Skeletal muscle satellite cell (primary cell): Measurements from ENCODE around the gene IGFBP7.

ENCODE experiments used
- H3K27me3 ChIP-seq: 2 replicates; pipeline ENCODE4 v1.7.0; 2013; ENCODE audit warnings: low read length; ENCODE audit not compliant: control insufficient read depth, insufficient read depth
- H3K36me3 ChIP-seq: 2 replicates; pipeline ENCODE4 v1.7.0; 2013; ENCODE audit warnings: mild to moderate bottlenecking, control low read depth, low read length; ENCODE audit not compliant: insufficient read depth
- H3K4me1 ChIP-seq: 2 replicates; pipeline ENCODE4 v1.7.0; 2013; ENCODE audit warnings: low read length; ENCODE audit not compliant: control insufficient read depth, insufficient read depth
- H3K4me2 ChIP-seq: 2 replicates; pipeline ENCODE4 v1.7.0; 2013; ENCODE audit warnings: mild to moderate bottlenecking, low read length
- H3K4me3 ChIP-seq: 2 replicates; pipeline ENCODE4 v1.7.0; 2013; ENCODE audit warnings: low read length
- H3K9ac ChIP-seq: 2 replicates; pipeline ENCODE4 v1.7.0; 2013; ENCODE audit warnings: mild to moderate bottlenecking, low read depth, low read length, moderate library complexity
- H3K9me3 ChIP-seq: replicated peaks from 2 replicates; pipeline ENCODE4 v1.7.0; 2013; ENCODE audit warnings: mild to moderate bottlenecking, control low read depth, low read length

Gene IGFBP7

DNA sequence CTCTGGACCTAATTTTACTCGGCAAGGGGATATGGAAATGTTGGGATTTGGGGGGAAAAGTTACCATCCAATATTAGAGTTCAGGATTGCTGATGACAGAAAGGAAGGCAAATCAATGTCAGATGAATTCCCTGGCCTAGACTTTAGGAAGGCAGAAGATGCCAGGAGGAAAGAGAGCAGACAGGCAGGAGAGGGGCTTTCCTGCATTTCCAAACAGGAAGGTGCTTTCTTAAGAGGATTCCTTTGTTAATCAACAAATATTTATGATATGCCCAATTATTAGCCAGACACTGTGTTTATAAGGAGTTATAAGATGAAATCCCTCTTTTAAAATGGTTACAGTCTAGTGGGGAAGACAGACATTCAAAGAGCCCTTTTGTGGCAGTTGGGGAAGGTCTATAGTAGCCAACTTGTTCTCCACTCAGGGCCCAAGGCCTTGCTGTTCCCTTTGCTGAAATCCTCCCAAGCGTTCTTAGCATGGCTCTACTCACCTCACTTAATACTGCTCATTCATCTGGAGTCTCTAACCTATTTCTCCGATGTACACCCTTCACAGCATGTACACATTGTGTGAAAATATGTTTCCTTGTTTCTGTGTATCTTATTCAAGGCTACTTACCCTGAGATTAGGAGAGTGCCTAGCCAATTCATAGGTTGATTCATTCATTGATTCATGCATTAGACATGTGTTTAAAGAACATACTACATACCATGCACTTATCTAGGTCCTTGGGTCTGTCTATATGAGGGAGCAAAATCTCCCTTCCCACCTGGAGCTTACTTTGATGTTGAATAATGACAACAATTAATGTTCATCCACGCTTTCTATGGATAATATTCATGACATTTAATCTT is 5.3 kb downstream of the IGFBP7 start:
- no peak overlapping the region for H3K4me3 ChIP-seq
- peak overlapping the region; percentile 1 for H3K4me2 ChIP-seq

DNA sequence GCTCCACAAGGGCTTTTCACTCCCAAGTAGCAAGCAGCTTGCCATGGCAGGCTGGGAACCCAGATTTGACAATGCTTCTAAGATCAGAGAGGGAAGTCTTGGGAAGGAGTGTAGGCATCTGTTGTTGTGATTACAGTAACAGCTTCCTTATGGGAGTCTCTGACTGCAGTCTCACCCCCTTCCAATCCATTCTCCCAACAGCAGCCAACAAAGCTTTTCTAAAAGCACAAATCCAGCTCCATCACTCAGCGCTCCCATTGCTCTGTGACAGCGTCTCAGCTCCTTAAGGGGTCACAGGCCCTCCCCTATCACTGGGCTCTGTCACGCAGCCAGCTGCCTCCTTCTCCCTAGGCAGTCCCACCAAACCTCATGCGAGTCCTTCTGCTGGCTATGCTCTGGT is 7.1 kb downstream of the IGFBP7 start:
- Histone ChIP-seq H3K9me3 (no peaks in the 10 kb centered on the region), H3K36me3 (peaks cover 28% of the 10 kb centered on the region), H3K4me2 (peak overlapping the region; percentile 37), H3K27me3 (no peaks in the 10 kb centered on the region), H3K4me1 (peaks cover 68% of the 10 kb centered on the region), H3K4me3 (no peak overlapping the region), H3K9ac (peak overlapping the region; percentile 75)

More for the DNA sequence above, 5.3 kb downstream of the IGFBP7 start:
- peaks cover 25% of the 10 kb centered on the region for H3K36me3 ChIP-seq
- no peaks in the 10 kb centered on the region for H3K9me3 ChIP-seq
- no peak overlapping the region for H3K9ac ChIP-seq
- H3K4me1 ChIP-seq: peaks cover 58% of the 10 kb centered on the region
- no peaks in the 10 kb centered on the region for H3K27me3 ChIP-seq

DNA sequence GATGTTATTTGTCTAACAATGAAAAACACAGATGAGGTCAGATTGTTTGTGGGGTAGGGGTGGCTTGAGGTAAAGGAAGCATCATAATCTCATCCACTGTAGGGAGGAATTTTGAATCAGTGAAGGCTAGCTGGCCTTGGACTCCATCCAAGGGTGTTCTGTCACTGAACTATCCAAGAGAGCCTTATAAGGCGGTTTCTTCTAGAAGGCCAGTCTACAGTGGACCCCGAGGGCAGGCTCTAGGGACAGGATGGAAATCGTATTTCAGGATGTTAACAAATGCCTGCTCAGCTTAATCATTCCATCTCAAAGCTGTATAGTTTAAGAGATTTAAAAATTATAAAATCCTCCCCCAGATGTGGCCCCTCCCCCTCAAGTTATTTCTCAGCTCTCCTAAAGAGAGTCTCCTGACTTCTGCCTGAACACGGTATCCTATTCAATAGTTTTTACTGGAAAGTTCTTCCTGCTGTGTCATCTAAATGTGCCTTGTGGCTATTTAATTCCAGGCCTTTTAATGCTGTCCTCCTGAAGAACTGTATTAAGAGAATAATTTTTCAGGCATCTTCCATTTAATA is 8.0 kb downstream of the IGFBP7 start:
- H3K36me3 ChIP-seq: peaks cover 25% of the 10 kb centered on the region
- H3K4me3 ChIP-seq: no peak overlapping the region
- peak overlapping the region; percentile 75 for H3K9ac ChIP-seq
- no peaks in the 10 kb centered on the region for H3K9me3 ChIP-seq
- H3K27me3 ChIP-seq: no peaks in the 10 kb centered on the region
- peaks cover 68% of the 10 kb centered on the region for H3K4me1 ChIP-seq
- peak overlapping the region; percentile 53 for H3K4me2 ChIP-seq

DNA sequence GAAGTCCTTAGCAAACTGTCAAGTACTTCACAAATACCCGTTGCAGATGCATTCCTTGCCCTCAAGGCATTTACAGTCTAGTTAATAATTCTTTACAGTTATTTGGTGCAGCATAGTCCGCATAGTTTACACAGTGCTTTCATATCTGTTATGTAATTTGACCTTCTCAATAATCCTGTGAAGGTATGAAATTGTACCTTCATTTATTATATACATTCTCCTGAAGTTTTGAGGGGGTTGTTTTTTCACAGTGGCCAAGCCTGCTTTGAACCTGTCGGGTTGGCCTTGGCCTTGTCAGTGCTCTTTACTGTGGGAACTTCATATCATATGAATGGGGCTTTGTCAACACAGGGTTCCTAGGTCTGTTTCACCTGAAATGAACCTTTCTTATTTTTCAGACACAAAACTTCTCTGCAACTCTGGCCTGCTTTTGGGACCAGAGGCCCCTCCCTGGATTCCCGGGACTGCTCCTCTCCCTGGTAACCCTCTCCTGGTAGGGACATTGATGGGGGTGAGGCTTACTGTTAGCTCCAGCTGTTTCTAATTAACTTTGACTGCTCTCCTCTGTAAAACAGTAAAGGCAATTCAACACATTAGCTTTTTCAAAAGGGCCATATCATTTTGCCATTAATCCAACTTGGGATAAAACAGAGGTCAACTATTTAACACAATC is 9.1 kb downstream of the IGFBP7 start:
- H3K4me3 ChIP-seq: no peak overlapping the region
- peaks cover 27% of the 10 kb centered on the region for H3K36me3 ChIP-seq
- no peak overlapping the region for H3K4me2 ChIP-seq
- H3K9ac ChIP-seq: peak overlapping the region; percentile 67
- H3K9me3 ChIP-seq: no peaks in the 10 kb centered on the region
- H3K27me3 ChIP-seq: no peaks in the 10 kb centered on the region
- peaks cover 70% of the 10 kb centered on the region for H3K4me1 ChIP-seq

DNA sequence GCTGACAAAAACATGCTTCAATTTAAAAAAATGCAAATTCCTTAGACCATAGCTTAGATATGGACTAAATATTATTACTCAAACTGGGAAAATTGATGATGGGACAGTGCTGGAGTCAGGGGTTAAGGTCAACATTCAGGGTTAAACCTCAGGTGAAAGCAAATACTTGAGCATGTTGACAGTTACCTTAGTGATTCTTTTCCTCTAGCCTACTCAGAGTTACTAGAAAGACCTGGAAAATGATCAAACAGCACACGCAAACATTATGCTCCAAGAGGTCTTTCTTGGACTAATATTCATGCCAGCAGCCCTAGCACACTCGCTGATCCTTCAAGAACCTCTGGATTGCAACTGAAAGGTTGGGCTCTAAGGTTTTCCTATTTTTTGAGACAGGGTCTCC is 10.8 kb downstream of the IGFBP7 start:
- Histone ChIP-seq H3K9me3 (no peaks in the 10 kb centered on the region), H3K4me2 (peak overlapping the region; percentile 20), H3K27me3 (no peaks in the 10 kb centered on the region), H3K4me3 (no peak overlapping the region), H3K4me1 (peaks cover 75% of the 10 kb centered on the region), H3K36me3 (peaks cover 24% of the 10 kb centered on the region), H3K9ac (peak overlapping the region; percentile 55)

DNA sequence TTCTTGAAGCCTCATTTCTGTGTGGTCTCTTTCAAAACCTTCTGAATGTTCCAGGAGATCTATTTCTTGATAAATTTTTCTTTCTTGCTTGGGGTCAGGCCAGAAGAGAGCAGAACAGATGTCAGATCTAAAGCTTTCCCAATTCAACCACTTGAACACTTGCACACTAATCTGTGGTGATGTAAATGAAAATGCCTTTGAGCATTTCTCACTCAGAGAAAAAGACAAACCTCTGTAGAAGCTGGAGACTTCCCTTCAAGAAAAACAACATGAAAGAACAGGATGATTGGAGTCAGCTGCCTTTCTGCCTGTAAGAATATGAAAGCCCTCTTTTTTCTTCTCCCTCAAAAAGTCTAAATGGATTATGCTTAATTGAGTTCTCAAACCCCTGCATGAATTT is 11.2 kb downstream of the IGFBP7 start:
- H3K4me2 ChIP-seq: peak overlapping the region; percentile 20
- H3K9ac ChIP-seq: peak overlapping the region; percentile 55
- H3K36me3 ChIP-seq: peaks cover 24% of the 10 kb centered on the region
- no peaks in the 10 kb centered on the region for H3K27me3 ChIP-seq
- H3K9me3 ChIP-seq: no peaks in the 10 kb centered on the region
- no peak overlapping the region for H3K4me3 ChIP-seq
- H3K4me1 ChIP-seq: peaks cover 77% of the 10 kb centered on the region

DNA sequence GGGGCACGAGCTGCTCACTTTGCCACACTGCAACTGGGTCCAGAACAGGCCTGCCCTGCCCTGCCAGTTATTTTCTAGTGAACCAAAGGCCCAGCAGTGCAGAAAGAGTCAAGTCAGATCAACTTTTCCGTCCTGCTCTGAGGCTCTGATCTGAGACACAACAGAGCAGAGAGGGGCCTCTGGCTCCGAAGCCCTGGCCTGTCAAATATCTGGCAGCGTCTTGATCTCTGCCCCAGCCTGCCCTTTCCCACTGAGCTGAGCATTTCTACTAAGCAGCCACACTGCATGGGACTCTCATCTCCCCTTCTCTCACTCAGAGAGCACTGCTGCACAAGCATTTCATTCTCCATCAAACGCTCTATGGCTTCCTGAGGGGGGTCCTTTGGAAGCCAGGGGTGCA is 11.8 kb downstream of the IGFBP7 start:
- H3K4me1 ChIP-seq: peaks cover 79% of the 10 kb centered on the region
- H3K9me3 ChIP-seq: no peaks in the 10 kb centered on the region
- H3K27me3 ChIP-seq: no peaks in the 10 kb centered on the region
- peaks cover 24% of the 10 kb centered on the region for H3K36me3 ChIP-seq
- H3K9ac ChIP-seq: peak overlapping the region; percentile 55
- H3K4me2 ChIP-seq: no peak overlapping the region
- no peak overlapping the region for H3K4me3 ChIP-seq

DNA sequence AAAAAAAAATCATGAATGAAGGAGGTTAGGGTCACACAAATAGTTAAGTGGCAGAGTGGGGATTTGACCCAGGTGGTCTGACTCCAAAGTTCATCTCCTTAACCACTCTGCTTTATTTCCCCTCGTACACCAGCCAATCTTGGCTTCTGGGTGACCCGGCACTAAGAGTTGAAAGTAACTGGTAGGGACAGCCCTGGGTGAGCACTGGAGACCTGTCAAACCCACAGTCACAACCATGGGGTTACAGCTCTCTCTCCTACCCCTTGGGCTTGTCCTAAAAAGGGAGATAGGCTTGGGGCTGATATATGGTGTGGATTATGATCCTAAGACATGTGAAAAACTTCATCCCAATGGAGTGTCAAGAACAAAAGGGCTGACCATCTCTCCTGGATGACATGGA is 12.5 kb downstream of the IGFBP7 start:
- no peaks in the 10 kb centered on the region for H3K9me3 ChIP-seq
- no peak overlapping the region for H3K4me3 ChIP-seq
- no peak overlapping the region for H3K9ac ChIP-seq
- H3K4me1 ChIP-seq: peaks cover 72% of the 10 kb centered on the region
- no peak overlapping the region for H3K4me2 ChIP-seq
- peaks cover 24% of the 10 kb centered on the region for H3K36me3 ChIP-seq
- no peaks in the 10 kb centered on the region for H3K27me3 ChIP-seq

DNA sequence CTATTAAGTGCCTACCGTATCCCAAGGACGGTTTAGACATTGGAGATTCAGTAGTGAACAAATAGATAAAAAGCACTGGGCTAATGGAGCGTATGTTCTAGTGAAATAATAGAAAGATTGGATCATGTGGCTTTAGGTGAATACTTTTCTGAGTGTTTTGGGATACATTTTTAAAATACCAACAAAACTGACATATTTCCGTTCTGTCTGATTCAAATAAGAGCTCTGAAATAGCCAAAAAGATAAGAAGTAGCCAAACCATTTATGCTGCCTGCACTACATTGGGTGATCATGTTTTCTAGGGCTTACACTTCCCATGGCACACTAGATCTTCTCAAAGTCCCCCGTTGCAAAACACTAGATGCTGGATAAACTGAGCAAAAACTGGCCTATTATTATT is 14.2 kb downstream of the IGFBP7 start:
- no peaks in the 10 kb centered on the region for H3K9me3 ChIP-seq
- H3K27me3 ChIP-seq: no peaks in the 10 kb centered on the region

DNA sequence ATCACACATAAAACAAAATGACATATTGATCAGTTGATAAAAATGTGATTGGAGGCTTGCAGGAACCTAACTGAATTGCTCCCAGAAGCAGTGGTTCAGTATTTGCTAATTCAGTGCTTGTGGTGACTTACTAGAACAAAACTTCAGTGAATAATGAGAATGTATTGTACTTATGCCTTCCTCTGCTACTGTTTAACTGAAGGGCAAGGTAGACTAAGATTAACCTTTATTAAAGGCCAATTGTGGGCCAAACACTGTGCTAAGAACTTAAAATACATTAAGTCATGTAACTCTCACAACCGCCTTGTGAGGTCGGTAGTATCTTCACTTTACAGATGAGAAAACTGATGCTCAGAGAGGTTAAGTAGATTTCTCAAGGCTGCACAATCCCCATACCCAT is 14.9 kb downstream of the IGFBP7 start:
- H3K36me3 ChIP-seq: peaks cover 19% of the 10 kb centered on the region
- peak overlapping the region; percentile 24 for H3K9ac ChIP-seq
- no peak overlapping the region for H3K4me3 ChIP-seq
- no peaks in the 10 kb centered on the region for H3K27me3 ChIP-seq
- H3K4me1 ChIP-seq: peaks cover 52% of the 10 kb centered on the region
- peak overlapping the region; percentile 27 for H3K4me2 ChIP-seq
- no peaks in the 10 kb centered on the region for H3K9me3 ChIP-seq

More for the DNA sequence above, 14.2 kb downstream of the IGFBP7 start:
- Histone ChIP-seq H3K9ac (no peak overlapping the region), H3K4me2 (no peak overlapping the region), H3K36me3 (peaks cover 25% of the 10 kb centered on the region), H3K4me3 (no peak overlapping the region), H3K4me1 (peaks cover 55% of the 10 kb centered on the region)

DNA sequence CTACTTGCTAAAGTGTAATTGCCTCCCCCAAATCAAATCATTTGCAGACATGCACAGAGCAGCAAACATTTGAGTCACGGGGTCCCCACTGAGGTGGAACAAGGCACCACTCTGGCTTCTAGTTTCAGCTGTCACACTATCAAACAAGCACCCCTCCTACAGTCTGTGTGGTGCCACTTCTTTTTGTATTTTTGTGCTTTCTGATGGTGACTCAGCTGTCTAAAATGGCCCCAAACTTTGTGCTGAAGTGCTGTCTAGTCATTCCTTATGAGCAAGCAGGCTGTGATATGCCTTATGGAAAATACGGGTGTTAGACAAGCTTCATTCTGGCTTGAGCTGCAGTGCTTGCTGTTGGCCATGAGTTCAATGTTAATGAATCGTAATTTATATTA is 15.4 kb downstream of the IGFBP7 start:
- peak overlapping the region; percentile 29 for H3K9ac ChIP-seq
- H3K4me3 ChIP-seq: no peak overlapping the region
- no peaks in the 10 kb centered on the region for H3K9me3 ChIP-seq
- H3K4me1 ChIP-seq: peaks cover 52% of the 10 kb centered on the region
- no peaks in the 10 kb centered on the region for H3K27me3 ChIP-seq
- H3K36me3 ChIP-seq: peaks cover 19% of the 10 kb centered on the region
- peak overlapping the region; percentile 27 for H3K4me2 ChIP-seq
